Neural cell (in vitro differentiated cells): Measurements from ENCODE around the gene MDM4.

ENCODE experiments used
- CTCF ChIP-seq: fragments of 450-650 bp; IDR thresholded peaks from 2 replicates; pipeline ENCODE4 v1.5.1; 2014; ENCODE audit warnings: antibody characterized with exemption, mild to moderate bottlenecking, moderate library complexity; ENCODE audit not compliant: poor library complexity, severe bottlenecking
- EZH2 ChIP-seq: fragments of 200-600, 300-800 bp; shearing (Covaris generic), sonication (generic); IDR thresholded peaks from 2 replicates; pipeline ENCODE4 v1.6.1; 2014; ENCODE audit warnings: antibody characterized with exemption, low read length, borderline replicate concordance, mild to moderate bottlenecking; ENCODE audit not compliant: insufficient read depth, poor library complexity, severe bottlenecking
- MXI1 ChIP-seq: fragments of 450-650 bp; conservative IDR thresholded peaks from 2 replicates; pipeline ENCODE4 v1.6.1; 2014; ENCODE audit warnings: antibody characterized with exemption, mild to moderate bottlenecking; ENCODE audit not compliant: poor library complexity, severe bottlenecking
- POLR2AphosphoS5 ChIP-seq: IDR thresholded peaks from 2 replicates; pipeline ENCODE4 v1.6.1; 2012
- REST ChIP-seq: IDR thresholded peaks from 2 replicates; pipeline ENCODE4 v1.6.1; 2012; ENCODE audit warnings: borderline replicate concordance

- TF ChIP-seq REST (no peak), POLR2AphosphoS5 (no peak), CTCF (no peak), MXI1 (no peak), EZH2 (no peak)
These were observed 59.3 kb downstream of the MDM4 start for GRCh38 chr1:204575221-204576190.
